GM18526 (cell line): ENCODE data around the gene BCL7C.

Experiments
- POLR2A ChIP-seq: IDR thresholded peaks from 3 replicates; pipeline ENCODE4 v1.6.1; 2011; ENCODE audit not compliant: insufficient read length; ENCODE audit errors: extremely low read depth

Gene BCL7C

DNA sequence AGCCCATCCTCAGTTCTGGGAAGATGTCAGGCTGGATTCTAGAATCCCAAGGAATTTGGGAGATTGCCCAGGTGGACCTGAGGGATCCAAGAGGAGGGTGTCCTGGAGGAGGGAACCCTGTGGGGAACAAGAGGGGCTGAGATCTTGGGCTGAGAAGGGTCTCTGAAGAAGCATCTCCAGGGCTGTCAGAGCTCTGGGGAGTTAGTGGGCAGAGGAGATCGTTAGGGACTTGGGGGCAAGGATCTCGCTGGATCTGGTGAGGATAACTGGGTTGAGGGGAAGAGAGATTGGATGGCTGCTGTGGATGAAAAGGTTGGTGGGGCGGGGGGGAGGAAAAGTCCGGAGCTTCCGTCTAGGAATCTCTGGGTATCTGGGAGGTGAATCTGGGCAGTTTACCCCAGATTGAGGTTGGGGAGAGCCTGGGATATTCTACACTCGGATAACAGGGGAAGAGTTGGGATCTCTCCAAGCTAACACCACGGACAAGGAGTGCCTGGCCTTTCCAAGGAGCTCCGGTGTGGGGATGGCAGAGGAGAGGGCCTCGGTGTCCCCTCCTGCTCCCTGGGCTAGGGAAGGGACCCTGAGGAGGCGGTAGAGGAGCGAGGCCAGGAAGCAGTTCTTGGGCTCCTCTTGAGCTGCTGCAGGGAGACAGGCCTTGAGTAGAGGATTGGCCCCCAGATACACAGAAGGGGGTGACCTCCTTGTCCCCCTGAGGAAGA, 31.2 kb upstream of the BCL7C start:
- TF ChIP-seq POLR2A = no peak

DNA sequence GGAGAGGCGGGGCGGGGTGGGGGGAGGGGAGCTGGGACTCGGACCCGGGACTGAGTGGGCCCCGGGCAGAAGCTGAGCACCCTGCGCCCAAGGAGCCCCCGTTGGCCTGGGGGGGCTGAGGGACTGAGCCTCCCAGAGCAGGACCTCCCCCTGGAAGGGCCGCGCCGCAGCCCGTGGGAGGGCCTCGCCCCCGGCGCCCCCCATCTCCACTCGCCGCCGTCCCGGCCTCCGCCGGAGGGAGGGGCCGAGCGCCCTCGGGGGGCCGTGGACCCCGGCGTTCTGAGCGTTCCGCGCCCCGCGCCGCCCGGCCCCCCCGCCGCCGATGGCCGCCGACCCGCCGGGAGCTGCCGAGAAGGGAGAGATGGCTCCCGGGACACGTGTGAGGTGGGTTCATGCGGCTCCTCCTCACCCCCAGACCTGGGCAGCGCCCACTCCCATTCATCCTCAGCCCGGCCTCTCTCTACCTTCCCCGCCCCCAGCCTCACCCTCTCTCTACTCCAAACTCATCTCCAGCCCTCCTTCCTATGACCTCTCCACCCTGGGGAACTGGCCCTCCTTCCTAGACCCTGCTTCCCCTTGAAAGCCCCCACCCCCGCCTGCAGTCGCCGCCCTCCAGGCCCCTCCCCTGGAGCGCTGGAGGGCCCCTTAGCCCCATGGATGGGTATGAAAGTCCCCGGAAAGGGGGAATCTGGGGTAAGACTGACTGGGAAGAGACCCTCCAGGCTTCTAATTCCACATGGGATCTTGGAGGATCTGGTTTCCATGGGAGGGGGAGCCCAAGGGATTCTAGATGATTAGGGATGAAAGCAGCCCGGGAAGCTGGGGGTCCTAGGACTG, 30.4 kb upstream of the BCL7C start:
- no peak for TF ChIP-seq POLR2A

DNA sequence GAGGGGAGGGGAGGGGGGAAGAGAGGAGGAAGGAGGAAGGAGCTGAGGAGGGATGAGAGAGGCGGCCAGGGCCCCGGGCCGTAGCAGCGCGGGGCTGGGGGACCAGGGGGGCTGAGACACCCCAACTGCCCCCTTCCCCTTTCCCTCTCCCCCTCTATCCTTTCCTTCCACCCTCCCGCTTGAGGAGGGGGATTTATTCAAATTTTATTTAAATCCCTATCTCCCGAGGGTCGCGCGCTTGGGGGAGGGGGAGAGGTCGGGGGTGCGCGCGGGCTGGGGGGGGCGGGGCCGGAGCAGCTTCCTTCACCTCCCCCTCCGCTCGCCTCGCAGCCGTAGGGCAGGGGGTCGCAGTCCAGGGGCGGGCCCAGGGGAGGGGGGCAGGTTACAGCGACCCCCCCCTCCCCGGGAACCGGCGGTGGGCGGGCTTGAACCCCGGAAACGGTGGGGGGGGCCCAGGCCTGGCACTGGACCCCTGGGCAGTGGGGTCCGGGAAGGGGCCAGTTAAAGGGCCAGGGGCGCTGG, 29.7 kb upstream of the BCL7C start, which contains the start of gene FBXL19:
FBXL19 (plus strand) TSS at position 19 of the 522 bp plus-strand sequence. CDS start 2,183 bp downstream, outside the sequence.
- peak; percentile 34 for TF ChIP-seq POLR2A

DNA sequence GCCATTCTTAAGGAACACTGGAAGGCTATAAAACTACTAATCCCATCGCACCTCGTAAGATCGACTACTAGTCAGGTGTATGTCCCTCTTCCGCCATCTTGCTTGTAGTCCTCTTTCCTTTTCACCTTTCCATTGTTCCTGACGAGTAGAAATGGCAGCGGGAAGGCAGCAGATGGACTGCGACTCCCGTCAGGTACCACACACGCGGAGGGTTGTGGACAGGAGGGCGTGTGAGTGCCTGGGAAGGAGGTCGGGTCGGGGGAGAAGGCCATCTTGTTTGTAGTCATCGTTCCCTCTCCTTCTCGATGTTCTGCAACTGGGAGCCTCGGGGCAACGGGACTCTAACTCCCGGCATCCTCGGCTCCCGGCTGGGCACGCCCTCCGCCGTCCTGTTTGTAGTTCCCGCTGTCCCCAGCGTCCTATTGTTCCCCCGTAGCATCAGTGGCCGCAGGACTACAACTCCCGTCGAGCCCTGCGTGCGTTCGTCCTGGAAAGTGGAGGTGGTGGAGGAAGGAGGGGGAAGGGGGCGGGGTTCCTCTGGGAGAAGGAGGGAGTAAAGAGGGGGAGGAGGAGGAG, 29.2 kb upstream of the BCL7C start:
- no peak for TF ChIP-seq POLR2A

DNA sequence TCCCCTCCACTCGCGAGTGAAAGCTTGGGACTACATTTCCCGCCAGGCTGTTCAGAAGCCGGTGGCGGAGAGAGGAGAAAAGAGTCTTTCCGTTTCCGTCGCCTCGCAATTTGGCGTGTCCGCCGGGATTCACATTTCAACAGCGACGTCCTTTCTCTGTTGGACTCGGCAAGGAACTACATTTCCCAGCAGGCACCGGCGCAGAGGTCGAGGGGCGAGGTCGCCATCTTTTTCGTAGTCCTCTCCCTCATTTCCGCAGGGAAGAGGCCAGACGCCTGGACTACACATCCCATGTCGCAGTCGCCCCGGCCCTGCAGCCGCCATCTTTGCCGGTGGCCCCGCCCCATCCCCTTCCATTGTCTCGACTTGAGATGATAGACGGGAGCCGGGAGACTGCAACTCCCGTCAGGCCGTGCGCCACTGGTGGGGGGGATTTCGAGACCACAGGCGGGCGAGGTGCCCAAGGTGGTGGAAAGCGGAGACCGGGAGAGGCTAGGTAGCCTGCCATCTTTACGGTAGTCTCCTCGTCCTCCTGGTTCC, 28.6 kb upstream of the BCL7C start:
- no peak for TF ChIP-seq POLR2A

DNA sequence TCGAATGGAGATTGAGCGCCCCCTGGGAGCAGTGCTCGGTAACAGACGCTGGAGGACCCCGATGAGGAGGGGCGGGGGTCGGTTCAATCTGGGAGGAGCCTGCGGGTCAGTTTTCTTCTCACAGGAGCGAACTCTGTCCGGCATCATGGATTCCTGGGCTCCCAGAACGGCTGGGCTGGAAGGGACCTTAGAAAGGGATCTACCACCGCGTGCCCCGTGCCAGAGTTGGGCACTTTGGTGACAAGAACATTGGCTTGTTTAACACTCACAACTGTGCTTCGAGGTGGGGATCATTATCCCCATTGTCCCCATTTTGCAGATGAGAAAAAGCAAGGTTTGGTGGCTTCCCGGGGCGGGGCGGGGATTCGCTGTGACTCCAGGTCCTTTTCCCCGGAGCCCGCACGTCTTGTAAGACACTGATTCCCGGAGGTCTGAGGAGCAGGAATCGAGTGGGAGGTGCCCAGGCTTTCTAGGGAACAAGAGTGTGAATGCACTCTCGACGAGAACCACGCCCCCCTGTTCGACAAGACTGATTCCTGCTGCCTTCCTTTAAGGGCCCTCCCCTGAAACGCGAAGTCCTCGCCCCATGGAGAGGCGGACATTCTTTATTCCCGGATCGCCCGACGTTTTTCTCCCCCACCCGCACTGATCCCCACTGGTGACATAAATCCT, 28.0 kb upstream of the BCL7C start:
- TF ChIP-seq POLR2A = peak; percentile 9

DNA sequence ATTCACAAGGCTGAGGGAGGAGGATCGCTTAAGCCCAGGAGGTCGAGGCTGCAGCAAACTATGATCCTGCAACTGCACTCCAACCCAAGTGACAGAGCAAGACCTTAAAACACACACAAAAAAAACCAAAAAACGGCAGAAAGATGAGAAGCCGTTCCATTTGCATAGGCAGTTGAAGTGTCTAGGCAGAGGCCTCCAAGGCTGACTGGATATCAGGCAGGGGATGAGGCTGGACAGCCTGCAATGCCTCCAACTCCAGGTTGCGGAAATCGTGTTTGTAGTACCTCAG, 27.5 kb upstream of the BCL7C start:
- no peak for TF ChIP-seq POLR2A

DNA sequence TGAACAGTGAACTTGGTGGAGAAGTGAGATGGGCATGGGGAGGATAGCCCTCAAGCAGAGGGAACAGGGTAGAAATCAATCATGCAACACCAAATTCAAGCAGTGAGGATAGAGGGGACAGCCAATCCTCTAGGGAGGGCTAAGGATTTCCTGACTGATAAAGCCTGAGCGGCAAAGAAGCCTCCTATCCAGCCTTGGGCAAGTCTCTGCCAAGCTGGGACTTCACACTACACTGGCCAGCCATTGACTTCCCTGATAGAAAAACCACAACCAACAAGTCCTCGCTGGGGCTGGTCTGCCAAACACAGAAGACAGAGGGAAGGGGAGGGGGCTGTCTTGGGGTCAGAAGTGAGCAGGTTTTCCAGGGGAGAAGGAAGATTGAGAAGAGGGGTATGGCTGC, 27.0 kb upstream of the BCL7C start:
- no peak for TF ChIP-seq POLR2A

DNA sequence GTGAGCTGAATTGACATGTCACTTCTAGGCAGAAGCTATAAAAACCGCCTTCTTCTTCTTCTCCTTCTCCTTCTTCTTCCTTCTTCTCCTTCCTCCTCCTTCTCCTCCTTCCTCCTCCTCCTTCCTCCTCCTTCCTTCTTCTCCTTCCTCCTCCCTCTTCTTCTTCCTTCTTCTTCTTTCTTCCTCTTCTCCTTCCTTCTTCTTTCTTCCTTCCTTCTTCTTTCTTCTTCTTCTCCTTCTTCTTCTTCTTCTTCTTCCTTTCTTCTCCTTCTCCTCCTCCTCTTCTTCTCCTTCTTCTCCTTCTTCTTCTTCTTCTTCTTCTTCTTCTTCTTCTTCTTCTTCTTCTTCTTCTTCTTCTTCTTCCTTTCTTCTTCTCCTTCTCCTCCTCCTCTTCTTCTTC, 24.7 kb upstream of the BCL7C start:
- no peak for TF ChIP-seq POLR2A

DNA sequence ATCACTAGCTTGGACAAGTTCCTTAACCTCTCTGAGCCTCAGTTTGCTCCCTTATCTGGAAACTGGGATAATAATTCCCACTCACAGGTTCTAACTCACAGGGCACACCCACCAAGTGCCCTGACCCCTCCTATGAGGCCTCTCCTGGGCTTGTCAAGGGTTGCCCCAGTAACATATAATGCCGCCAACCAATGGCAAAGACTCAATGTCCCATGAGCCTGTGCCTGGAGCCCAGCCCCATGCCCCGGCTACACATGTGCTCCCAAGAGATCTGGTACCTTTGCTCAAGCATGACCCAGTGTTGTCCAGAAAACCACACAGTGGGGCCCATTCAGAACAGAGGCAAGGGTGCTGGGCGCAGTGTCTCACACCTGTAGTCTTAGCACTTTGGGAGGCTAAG, 21.0 kb upstream of the BCL7C start:
- no peak for TF ChIP-seq POLR2A

DNA sequence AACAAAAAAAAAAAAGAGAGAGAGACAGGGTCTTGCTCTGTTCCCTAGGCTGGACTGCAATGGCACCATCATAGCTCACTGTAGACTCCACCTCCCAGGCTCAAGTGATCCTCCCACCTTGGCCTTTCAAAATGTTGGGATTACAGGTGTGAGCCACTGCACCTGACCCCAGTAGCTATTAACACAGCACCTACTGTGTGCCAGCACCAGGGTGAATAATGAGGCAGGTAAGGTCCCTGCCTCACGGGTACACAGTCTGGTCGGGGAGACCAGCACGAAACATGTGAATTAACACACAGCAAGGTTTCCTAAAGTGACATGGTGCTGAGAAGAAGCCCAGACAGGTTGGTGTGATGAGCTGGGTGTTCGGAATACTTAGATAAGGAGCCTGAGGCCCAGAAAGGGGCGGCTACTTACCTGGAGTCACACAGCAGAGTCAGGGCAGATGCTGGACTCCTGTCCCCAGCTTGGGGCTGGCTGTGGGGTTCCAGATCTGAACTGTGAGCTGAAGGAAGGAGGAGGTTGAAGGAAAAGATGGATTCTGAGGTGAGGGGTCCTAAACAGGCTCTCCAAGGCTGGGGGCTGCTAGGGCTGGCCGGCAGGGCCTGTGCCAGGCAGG, 19.0 kb upstream of the BCL7C start:
- no peak for TF ChIP-seq POLR2A

DNA sequence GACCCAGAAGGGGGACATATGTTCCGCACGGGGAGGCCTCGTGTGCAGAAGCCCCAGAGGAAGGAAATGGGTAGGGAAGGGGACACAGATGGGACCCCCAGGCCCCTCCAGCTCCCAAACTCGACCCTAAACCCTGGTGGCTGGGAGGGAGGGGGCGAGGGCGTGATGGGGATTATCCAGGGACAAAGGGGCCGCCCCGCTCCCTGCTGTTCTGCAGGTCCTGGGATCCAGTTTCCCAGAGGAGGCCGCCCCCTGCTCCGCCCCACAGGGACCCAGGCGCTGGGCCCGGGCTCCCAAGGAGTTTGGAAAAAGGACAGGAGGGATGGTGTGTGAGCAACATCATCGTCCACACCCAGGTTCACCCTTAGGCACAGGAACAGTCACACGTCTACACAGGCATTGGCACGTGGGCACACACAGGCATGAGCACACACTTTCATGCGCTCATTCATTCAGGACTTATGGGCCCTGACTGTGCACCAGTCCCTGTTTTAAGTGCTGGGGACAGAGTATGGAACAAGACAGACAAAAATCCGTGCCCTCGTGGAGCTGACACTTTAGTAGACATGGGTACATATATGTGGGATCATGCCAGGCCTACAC, 16.7 kb upstream of the BCL7C start:
- TF ChIP-seq POLR2A = no peak

DNA sequence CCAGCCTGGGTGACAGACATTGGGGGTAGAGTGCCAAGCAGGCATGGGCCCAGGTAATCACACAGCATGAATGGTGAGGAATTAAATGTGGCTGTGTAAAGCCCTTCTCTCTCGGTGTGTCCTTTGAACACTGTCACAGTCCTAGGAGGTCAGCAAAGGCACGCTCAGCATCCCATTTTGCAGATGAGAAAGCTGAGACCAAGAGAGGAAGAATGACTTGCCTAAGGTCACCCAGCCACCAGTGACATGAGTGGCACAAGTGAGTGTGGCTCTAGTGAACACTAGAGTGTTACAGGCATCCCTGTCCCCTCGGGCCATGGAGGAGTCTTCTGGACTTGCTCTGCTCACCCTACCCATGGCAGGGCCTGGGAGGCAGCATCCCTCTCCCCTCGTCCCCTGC, 13.2 kb upstream of the BCL7C start:
- TF ChIP-seq POLR2A = no peak

DNA sequence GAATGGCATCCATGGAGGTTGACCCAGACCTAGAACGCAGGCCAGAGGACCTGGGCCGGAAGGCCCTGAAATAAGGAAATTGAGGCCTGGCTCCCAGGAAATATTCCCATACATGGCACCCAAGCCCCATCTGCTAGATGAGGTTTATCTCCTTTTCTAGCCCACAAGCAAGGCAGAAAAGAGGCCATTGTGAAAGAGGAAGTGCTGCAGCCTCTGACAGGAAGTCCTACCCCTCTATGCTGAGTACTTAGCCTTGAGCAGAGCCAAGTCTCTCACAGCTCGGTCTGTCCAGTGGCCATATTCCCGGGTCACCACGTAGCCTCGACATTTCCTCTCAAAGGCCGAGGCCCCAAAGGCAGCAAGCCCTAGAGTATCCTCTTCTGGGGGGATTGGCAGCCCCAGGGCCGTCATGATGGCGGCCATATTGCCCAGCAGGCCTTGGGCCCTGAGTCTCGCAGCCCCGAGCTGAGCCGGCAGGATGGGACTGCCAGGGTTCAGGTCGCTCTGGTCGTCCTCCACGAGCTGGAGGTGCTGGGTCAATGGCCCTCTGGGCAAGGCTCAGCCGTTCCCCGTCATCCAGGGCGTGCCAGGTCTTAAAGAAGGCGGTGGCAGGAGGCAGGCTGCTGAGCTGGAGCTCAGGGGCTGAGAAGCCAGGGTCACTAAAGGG, 10.4 kb upstream of the BCL7C start:
- TF ChIP-seq POLR2A = no peak
